ENCODE data around the gene AUTS2.

AUTS2 gene

GRCh38 chr7:70624500-70625103 is 1026.3 kb downstream of the AUTS2 start:
- no peak for DNase-seq (ENCODE audit: low read depth)
- H3K4me3 ChIP-seq (ENCODE audit: low read length), result no peak overlapping the region
- TF ChIP-seq CTCF (conservative IDR thresholded peaks at IDR 0.05; ENCODE audit: low read length), result no peak

GRCh38 chr7:70627461-70627860 is 1029.2 kb downstream of the AUTS2 start:
- no peak for DNase-seq (ENCODE audit: low read depth)
- no peak overlapping the region for H3K4me3 ChIP-seq (ENCODE audit: low read length)
- TF ChIP-seq CTCF (conservative IDR thresholded peaks at IDR 0.05; ENCODE audit: low read length), result no peak

DNA sequence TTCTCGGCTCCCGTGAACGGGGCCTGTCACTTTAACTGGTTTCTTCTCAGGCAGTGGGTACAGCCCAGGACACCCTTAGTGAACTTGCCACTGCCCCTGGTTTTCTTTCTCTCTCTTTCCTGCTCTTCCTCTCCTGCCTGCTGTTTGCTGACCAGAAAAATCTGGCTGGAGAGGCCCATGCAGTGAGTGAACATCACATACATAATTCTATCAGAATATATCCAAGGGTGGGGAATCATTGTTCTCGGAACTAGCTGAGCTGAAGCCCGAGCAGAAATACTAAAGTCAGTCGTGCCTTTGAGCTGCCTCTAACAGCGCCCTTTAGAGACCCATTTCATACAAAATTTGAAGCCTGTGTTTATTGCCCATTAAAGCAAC is 1032.2 kb downstream of the AUTS2 start:
- H3K4me3 ChIP-seq (ENCODE audit: low read length), result no peak overlapping the region
- TF ChIP-seq CTCF (conservative IDR thresholded peaks at IDR 0.05; ENCODE audit: low read length), result no peak
- DNase-seq (ENCODE audit: low read depth), result no peak

GRCh38 chr7:70630818-70631457 is 1032.7 kb downstream of the AUTS2 start:
- peak; percentile 58 for DNase-seq (ENCODE audit: low read depth)
- no peak for TF ChIP-seq CTCF (conservative IDR thresholded peaks at IDR 0.05; ENCODE audit: low read length)
- no peak overlapping the region for H3K4me3 ChIP-seq (ENCODE audit: low read length)

DNA sequence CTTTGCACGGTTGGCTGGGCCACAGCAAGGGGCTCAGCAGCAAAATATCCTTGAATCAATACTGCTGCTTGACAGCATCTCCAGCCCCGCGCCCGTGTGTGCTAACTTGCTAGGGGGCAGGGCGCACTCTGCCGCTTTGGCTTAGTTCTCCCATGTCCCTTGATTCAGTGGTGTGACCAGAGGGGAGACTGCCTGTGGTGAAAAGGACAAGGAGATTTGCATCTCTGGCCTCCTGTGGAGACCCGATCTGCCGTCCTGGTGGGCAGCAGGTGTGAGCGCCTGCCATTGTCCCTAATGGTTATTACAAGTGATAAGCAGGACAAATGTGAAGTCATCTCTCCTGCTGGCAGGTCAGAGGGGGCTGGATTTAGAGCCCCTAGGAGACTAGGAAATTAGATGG is 1033.4 kb downstream of the AUTS2 start:
- no peak overlapping the region for H3K4me3 ChIP-seq (ENCODE audit: low read length)
- no peak for TF ChIP-seq CTCF (conservative IDR thresholded peaks at IDR 0.05; ENCODE audit: low read length)
- DNase-seq (ENCODE audit: low read depth), result no peak

DNA sequence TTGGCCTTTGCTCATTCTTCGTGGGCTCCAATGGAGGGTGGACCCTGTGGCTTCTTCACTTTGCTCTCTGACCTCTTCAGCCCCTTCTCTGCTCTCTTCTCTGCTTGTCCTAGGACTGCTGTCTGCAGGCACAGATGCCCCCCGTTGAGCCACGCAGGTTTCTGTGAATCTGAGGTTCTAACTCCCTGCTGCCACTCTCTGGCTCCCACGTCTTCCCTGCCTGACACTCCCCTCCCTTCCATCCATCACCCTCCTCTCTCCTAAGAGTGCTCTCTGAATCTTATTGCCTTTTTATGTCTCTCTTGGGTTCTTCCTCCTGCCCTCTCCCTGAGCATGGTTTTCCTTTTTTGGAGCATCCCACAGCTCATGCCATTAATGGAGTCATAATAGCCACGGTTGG is 1034.1 kb downstream of the AUTS2 start:
- no peak for DNase-seq (ENCODE audit: low read depth)
- no peak for TF ChIP-seq CTCF (conservative IDR thresholded peaks at IDR 0.05; ENCODE audit: low read length)
- no peak overlapping the region for H3K4me3 ChIP-seq (ENCODE audit: low read length)

DNA sequence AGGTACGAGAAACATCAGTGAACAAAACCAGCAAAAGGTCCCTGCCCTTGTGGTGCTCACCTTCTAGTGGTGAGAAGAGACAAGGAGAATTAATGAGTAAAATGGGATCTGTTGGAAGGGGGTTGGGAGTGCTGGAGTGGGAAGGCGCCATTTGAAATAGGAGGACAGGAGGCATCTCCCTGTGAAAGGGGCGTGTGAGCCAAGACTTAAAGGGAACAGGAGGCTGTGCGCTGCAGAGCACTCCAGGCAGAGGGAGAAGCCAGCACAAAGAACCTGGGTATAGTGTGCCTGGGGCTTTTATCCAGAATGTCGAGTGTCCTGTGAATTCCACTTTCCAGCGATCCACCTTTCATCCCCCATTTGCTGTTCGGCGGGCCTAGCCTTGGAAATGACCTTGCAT is 1035.8 kb downstream of the AUTS2 start:
- no peak for DNase-seq (ENCODE audit: low read depth)

More for the DNA sequence above, 1035.8 kb downstream of the AUTS2 start:
- H3K4me3 ChIP-seq (ENCODE audit: low read length), result no peak overlapping the region
- no peak for TF ChIP-seq CTCF (conservative IDR thresholded peaks at IDR 0.05; ENCODE audit: low read length)

Data from AG10803 (cell line).